Nucleus accumbens (tissue), 56 donors: ENCODE measurements around the gene PGP.

ENCODE experiments used
- DNase-seq, 56 donors: peaks; one replicate each; lab custom pipeline; 2025; lab: John Stamatoyannopoulos, UW

PGP gene

GRCh38 chr16:2238150-2238837, 23.7 kb upstream of the PGP start:
- no peak for DNase-seq

DNA sequence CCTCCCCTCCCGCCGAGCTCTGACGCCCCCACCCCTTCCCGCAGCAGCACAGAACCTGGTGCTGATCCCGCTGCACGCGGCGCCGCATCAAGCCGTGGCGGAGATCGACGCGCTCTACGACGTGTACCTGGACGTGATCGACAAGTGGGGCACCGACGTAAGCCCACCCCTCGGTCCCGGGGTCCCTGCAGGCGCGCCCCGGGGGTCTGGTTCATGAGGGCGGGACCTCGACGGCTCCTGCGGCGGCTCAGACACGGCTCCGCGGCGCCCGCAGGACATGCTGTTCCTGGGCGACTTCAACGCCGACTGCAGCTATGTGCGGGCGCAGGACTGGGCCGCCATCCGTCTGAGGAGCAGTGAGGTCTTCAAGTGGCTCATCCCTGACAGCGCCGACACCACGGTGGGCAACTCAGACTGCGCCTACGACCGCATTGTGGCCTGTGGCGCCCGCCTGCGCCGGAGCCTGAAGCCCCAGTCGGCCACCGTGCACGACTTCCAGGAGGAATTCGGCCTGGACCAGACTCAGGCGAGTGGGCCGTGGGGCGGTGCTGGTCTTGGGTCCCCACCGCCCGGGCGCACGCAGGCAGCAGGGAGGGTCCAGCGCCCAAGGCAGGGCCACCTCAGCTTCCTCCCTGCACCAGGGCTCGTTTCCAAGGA, 23.0 kb upstream of the PGP start:
- no peak for DNase-seq

GRCh38 chr16:2237102-2237482, 22.5 kb upstream of the PGP start:
- no peak for DNase-seq

GRCh38 chr16:2236337-2237101, 21.9 kb upstream of the PGP start, which contains the start of gene DNASE1L2:
DNASE1L2 (plus strand) TSS chr16:2236444; CDS start chr16:2236817, 373 bp downstream.
- DNase-seq = no peak

GRCh38 chr16:2235695-2236336, 21.2 kb upstream of the PGP start:
- no peak for DNase-seq

GRCh38 chr16:2235234-2235651, 20.6 kb upstream of the PGP start:
- DNase-seq = no peak

DNA sequence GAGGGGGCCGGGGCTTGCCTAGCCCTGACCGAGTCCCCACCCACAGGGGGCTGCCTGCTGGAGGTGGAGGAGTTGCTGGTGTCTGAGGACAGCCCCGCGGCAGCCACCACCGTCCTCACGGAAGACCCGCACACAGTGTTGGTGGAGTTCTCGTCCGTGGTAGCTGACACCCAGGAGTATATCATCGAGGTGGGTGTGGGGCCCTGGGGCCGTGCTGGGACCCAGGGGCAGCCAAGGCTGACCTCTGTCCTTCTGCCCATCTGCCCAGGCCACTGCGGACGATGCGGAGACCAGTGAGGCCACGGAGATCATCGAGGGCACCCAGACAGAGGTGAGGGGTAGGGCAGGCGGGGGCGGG, 20.2 kb upstream of the PGP start:
- no peak for DNase-seq

DNA sequence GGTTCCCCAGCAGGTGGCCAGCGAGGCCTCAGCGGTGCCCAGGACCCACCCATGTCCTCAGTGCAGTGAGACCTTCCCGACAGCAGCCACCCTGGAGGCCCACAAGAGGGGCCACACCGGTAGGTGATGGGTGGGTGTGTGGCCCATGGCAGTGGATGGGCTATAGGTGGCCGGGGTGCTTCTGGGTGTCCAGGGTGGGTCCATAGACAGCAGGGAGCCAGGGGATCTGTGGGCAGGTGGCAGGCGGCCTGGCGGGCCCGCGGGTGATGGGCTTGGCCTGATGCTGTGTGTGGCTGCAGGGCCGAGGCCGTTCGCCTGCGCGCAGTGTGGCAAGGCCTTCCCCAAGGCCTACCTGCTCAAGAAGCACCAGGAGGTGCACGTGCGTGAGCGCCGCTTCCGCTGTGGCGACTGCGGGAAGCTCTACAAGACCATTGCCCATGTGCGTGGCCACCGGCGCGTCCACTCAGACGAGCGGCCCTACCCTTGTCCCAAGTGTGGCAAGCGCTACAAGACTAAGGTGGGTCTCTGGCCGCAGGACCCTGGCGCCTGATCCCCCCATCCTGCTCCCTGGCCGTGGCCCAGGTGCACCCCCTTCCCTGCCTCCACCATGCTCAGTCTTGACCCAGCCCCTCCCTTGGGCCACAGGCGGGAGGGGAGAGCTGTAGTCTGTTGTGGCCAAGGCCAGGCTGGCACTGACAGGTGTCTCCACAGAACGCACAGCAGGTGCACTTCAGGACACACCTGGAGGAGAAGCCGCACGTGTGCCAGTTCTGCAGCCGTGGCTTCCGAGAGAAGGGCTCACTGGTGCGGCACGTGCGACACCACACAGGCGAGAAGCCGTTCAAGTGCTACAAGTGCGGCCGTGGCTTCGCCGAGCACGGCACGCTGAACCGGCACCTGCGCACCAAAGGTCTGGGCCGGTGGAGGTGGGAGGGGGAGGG, 19.5 kb upstream of the PGP start:
- DNase-seq = no peak

DNA sequence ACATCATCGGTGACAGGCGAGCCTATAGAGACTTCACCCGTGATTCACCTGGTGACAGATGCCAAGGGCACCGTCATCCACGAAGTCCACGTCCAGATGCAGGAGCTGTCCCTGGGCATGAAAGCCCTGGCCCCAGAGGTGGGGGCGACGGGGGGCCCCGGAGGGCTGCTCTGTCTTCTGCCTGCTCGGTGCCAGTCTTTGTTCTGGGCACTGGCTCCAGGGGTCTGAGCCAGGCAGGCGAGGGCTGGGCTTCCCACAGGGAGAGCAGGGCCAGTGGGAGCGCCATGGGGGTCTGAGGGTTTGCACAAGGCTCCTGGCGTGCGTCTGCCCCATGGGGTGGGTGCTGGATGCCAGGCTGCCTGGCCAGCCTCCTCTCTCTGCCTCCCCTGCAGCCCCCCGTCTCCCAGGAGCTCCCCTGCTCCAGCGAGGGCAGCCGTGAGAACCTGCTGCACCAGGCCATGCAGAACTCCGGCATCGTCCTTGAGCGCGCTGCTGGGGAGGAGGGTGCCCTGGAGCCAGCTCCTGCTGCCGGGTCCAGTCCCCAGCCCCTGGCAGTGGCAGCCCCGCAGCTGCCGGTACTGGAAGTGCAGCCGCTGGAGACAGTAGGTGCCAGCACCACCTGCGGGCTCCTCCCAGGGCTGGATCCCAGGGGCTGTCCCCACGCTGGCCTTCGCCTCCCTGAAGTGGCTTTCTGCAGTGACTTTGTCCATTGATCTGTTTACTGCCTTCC, 18.6 kb upstream of the PGP start:
- no peak for DNase-seq

- DNase-seq = no peak
Measured at GRCh38 chr16:2232094-2232990, 17.7 kb upstream of the PGP start.

DNA sequence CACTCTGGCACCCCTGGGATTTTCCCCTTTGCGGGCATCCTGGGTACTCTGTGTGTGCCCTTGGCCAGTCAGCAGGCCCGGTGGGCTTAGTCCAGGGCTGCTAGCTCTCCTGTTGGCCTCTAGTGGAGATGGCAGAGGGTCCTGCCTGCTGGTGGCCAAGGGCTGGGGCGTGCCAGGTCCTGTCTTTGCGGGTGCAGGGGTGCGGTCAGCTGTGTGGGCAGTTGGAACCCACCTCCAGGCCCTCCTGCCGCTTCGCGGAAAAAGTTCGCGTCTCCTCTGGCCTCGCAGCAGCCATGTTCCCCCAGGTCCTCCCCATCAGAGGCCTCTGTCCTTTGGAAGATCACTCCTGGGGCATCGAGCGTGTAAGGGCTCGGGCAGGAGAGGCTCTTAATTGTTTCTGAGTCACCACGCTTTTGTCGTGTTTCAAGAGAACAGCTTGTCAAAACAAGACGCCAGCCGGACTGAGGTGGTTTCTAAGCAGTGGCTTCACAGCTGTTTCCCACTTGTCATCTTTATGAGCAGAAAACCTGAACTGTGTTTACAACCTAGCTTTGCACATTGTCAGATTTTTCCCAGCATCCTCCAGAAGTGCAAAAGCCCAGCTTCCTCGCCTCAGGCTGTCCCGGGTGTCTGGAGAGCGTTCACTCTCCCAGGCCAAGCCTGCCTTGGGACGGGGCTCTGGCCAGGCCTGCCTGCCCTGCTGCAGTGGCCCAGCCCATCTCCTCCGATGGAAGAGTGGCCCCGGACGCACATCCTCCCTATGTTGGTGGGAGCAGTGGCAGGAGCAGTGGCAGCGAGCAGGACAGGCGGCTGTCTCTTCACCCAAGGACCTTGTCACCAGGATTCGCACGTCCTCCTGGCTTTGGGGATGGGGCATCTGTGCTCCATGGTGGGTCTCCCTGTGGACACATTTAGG, 16.6 kb upstream of the PGP start:
- DNase-seq = no peak

DNA sequence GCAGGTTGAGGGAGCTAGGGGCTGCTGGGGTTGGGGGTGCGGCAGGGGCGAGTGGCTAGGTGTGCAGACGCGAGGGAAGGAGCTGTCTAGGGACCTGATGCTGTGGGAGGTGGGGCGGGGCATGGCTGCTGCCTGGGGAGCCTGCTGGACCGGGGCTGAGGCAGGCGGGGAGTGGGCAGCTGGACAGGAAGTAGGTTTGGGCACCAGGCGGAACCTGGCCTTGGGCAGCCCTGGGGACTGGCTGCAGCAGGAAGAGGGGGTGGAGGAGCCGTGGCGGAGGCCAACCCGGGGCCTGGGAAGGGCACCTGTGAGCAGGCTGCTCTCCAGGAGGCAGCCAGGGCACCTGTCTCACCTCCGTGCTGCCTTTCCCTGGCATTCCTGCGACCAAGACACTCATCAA, 15.7 kb upstream of the PGP start:
- no peak for DNase-seq

DNA sequence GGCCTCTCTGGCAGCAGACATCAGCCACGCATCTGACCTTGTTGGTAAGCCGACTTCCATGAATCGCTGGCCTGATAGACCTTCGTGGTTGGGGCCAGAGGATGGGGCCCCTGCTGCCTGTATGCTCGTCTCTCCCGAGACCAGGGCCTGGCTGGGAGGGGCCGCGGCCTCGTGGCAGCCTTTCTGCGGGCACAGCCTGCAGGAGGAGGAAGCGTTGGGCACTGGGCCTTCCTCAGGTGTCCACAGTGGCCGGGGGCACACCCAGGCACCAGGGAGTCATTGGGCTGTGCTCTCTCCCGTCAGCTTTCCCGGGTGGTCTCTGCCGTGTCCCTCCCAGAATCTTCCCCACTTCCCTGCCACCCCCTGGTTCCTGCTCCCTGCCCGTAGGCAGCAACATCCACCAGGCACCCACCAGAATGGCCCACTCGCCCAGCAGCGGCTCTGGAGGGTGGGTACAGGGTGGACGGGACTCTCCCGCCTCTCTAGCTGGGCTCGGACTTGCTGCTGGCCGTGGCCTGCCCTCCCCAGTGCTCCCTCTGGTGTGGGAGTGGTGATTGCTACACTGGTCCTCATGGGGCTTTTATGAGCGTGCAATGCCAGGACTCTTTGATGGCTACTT, 15.1 kb upstream of the PGP start:
- no peak for DNase-seq

DNA sequence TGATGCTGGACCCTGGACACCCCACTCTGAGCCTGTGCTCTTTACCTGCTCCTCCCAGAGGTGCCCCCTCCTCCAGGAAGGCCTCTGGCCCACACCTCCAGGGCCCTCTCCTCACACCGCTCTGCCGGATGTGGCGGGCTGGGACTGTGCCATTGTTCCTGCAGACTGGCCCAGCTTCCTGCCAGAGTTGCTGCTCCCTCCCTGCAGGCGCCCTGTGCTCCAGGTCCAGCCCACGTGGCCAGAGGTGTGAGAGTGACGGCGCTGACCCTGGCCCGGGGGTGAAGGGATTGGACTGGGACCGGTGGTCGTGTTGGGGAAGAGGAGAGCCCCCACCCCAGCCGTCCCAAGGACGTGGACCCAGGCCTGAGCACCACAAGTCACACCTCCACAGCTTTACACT, 14.5 kb upstream of the PGP start:
- no peak for DNase-seq

DNA sequence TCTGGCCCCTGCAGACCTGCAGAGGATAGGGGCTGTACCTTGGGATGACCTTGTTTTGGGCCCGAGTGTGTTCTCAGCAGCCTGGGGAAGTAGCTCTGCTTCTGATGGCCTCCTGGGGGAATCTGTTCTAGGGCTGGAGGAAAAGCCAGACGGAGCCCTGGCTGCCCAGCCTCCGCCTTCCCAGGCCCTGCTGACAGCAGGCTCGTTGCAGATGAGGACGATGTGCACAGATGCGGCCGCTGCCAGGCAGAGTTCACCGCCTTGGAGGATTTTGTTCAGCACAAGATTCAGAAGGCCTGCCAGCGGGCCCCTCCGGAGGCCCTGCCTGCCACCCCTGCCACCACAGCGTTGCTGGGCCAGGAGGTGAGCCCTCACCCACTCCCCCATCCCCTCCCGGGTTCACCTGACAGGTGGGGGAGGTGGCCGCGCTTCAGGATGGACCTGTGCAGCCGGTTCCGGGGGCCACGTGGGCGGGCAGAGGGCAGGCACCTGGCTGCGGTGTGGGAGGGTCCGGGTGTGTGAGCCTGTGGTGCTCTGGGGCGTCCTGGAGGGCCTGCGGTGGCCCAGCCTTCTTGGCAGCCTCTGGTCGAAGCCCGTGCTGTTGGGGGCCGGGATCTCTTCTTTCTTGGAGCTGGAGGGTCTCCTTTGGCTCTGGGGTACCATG, 13.7 kb upstream of the PGP start:
- no peak for DNase-seq

DNA sequence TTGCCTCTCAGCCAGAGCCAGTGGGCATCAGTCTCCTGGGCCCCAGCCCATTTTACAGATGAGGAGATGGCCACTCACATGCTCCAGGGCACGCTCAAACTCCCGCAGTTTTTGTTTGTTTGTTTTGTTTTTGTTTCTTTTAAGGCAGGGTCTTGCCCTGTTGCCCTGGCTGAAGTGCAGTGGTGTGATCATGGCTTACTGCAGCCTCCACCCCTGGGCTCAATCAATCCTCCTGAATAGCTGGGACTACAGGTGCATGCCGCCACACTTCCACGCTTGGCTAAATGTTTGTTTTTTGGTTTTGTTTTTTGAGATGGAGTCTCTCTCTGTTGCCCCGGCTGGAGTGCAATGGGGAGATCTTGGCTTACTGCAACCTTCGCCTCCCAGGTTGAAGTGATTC, 12.3 kb upstream of the PGP start:
- no peak for DNase-seq
